ENCODE data around the gene FBN2.

DNA sequence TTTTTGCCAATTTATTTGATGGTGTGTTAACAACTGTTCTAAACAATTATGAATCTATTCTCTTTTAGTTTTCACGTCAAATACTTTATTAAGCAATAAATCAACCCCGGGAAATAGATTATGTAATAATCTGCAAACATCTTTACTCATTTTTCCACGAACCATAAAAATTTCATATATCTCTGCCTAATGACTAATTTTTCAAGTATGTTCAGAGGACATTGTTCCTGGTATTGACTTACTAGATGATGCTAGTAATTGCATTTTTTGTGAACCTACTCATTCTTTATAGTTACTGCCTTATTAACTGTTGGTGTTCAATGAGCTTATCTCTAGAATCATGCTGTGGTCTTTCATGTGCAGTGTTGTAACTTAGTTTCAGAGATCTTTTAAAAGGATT lies 41.0 kb upstream of the FBN2 start:
- no peak for TF ChIP-seq POLR2A (IDR thresholded peaks at IDR 0.05; ENCODE audit: low read depth)
- TF ChIP-seq, protein P1, sequence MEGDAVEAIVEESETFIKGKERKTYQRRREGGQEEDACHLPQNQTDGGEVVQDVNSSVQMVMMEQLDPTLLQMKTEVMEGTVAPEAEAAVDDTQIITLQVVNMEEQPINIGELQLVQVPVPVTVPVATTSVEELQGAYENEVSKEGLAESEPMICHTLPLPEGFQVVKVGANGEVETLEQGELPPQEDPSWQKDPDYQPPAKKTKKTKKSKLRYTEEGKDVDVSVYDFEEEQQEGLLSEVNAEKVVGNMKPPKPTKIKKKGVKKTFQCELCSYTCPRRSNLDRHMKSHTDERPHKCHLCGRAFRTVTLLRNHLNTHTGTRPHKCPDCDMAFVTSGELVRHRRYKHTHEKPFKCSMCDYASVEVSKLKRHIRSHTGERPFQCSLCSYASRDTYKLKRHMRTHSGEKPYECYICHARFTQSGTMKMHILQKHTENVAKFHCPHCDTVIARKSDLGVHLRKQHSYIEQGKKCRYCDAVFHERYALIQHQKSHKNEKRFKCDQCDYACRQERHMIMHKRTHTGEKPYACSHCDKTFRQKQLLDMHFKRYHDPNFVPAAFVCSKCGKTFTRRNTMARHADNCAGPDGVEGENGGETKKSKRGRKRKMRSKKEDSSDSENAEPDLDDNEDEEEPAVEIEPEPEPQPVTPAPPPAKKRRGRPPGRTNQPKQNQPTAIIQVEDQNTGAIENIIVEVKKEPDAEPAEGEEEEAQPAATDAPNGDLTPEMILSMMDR (IDR thresholded peaks at IDR 0.05), result no peak

Data from esophagus muscularis mucosa (tissue), 3 donors.